Measurements from ENCODE around the gene SULT2A1.
"Not testable (repeated sequence)": the region's sequence is repeated elsewhere in the genome, so short reads cannot be mapped to it uniquely, and the experiment has no call there.

The SULT2A1 gene

DNA sequence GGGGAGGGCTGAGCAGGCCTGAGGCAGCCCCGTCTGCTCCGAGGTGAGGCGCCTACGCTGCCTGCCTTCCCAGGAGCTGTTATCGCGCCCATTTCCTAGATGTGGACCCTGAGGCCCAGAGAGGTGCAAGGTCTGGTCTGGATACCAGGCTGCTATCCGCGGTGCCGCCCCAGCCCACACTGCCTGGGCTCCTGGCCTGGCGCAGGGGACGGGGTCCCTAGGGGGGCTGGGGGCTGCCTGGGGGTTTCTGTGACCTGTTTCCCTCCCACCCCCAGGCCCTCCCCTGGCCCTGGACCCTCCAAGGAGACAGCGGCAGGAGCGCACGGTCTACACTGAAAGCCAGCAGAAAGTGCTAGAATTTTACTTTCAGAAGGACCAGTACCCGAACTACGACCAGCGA is 26.3 kb downstream of the SULT2A1 start:
- DNase-seq = not testable (repeated sequence)

DNA sequence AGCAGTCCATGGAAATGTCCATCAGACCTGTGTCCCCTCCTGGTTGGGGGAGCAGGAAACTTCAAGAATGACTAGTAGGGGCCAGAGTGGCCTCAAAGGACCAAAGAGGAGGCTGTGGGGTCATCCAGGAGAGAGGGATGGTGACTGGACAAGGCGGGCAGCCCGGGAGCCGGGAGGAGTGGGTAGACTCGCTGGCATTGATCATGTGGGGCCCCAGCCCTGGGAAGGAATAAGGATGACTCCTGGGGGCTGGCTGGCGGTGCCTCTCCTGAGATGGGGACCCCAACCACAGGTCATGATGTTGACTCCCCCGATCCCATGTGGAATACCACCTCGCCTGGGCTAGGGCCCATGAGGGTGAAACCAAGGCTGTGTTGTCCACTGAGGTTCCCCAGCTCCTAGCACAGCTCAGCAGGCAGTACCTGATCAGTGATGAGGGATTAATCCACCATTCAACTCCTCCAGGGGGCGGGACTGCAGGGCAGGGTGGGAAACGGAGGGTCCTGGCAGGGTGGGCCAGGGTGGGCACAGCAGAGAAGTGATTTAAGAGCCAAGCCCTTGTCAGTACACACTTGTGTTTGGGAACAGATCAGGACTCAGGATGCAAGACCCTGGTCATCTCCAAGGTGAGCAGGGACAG is 27.3 kb downstream of the SULT2A1 start, which contains the start of gene TPRX2:
Gene TPRX2, plus strand, starts transcription at position 590 of the 640 bp plus-strand sequence. Its CDS starts 12 bp downstream, at position 602.
- not testable (repeated sequence) for DNase-seq

DNA sequence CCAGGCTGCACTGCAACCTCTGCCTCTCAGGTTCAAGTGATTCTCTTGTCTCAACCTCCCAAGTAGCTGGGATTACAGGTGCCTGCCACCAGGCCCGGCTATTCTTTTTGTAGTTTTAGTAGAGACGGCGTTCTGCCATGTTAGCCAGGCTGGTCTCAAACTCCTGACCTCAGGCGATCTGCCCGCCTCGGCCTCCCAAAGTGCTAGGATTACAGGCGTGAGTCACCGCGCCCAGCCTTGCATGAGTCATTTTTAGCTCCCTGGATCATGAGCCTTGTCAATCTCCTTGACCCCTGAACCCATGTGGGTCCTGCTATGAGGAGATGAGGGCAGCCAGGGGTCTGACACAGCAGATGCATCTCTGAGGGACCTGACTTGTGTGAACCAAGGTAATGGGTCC is 27.9 kb downstream of the SULT2A1 start:
- not testable (repeated sequence) for DNase-seq

DNA sequence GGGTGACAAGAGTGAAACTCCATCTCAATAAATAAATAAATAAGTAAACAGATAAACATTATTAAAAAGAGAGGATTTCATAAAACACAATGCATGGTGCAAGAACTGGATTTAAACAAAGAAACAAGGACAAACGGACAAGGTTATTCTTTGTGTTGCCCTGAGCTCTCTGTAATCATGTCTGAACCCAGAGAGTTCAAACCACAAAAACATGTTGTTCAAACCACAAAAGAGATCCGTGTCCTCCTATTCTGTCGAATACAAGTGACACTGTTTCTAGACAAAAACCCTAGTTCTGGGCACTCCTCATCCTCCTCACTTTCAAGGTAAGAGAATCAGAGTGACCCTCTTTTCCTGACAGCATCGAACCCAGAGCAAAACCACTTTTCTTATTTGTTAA is 31.7 kb downstream of the SULT2A1 start:
- no peak for DNase-seq

DNA sequence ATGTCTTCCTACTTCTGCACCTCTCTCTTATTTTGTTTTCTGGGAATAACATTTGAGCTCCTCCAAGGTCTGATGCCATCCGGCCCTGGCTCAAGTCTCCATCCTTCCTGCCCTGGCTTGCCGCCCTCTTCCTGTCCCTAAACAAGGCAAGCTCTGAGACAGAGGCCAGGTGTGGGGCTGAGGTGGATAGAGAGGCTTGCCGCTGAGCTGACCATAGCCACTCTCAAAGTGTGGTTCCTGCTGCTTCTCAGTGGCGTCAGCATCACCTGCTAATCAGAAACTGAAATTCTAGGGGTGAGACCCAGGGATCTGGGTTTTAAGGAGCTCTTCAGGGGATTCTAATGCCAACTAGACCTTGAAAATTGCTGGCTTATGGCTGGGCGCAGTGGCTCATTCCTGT is 33.1 kb downstream of the SULT2A1 start:
- no peak for DNase-seq

DNA sequence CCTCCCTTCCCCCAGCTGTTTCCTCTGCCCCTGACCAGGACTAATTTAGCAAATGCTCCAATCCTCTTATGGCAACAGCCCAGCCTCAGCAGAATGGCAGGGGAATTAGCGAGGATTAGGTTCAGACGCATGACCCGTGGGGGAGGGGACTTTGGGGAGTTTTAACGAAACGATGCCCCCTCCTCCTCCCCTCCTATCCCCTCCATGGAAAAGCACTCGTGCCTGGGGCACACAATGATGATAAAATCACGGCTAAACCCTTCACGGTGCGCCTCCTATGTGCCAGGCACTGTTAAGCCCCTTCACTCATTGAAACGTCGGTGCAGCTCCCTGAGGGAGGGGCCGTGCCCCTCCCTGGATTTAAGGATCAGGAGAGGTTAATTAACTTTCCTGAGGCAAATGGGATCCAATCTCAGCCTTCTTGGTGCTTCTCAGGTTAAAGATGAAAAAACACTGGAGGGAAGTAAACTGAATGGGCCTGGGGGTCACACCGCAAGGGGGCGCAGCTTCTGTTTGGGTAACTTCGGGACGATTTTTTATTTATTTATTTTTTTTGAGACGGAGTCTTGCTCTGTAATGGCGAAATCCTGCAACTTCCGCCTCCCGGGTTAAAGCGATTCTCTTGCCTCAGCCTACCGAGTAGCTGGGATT is 37.2 kb downstream of the SULT2A1 start:
- DNase-seq = peak; percentile 52

DNA sequence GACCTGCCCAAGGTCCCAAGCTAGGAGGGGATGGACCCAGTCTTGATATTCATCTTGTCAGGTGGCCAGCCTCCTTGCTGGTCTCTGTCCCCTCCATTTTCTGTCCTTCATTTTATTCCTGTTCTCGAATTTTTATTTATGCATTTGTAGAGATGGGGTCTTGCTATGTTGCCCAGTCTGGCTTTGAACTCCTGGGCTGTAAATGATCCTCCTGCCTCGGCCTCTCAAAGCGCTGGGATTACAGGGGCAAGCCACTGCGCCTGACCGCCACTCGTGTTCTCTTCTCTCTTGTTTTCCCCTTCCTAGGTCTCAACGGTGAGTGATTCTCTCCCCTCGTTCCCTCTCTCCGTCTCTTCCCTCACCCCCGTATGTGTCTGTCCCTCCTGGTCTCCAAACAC is 37.7 kb downstream of the SULT2A1 start:
- DNase-seq = no peak

DNA sequence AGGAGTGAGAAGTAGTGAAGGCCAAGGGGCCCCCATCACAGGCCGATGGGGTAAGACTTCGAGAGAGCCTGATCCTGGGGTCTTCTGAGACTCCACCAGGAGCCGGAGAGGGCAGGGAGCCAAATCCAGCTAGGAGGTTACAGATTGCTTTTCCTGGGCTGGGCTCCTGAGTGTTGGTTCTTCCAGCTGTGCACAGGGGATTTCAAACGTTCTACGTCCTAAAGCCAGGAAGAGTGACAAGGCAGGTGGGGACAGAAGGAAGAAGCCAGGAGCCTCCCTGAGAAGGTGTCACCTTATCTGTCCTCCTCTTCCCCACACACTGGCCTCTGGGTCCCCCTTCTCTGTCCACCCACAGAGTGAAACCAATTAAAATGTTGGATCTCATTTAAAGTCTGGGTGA is 43.2 kb downstream of the SULT2A1 start:
- DNase-seq = no peak

DNA sequence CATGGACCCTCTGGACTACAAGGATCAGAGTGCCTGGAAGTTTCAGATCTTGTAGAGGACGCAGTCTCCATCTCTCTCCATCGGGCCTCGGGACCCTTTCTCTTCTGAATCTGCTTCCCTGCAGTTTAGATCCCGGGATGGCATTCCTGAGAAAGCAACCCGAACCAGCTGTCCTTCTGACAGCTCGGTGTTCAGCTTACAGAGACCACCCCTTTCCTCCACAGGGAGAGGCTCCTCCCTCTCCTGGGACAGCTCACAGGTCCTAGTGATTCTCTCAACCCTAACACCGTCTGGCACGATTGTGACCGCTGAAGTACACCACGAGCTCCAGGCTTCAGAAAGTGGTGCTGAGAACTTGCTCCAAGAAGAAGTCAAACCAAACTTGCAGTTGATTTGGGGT is 46.2 kb downstream of the SULT2A1 start:
- DNase-seq = no peak

DNA sequence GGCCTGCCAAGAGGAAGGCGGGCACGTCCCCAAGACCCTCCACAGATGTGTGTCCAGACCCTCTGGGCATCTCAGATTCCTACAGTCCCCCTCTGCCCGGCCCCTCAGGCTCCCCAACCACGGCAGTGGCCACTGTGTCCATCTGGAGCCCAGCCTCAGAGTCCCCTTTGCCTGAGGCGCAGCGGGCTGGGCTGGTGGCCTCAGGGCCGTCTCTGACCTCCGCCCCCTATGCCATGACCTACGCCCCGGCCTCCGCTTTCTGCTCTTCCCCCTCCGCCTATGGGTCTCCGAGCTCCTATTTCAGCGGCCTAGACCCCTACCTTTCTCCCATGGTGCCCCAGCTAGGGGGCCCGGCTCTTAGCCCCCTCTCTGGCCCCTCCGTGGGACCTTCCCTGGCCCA is 46.7 kb downstream of the SULT2A1 start:
- no peak for DNase-seq

DNA sequence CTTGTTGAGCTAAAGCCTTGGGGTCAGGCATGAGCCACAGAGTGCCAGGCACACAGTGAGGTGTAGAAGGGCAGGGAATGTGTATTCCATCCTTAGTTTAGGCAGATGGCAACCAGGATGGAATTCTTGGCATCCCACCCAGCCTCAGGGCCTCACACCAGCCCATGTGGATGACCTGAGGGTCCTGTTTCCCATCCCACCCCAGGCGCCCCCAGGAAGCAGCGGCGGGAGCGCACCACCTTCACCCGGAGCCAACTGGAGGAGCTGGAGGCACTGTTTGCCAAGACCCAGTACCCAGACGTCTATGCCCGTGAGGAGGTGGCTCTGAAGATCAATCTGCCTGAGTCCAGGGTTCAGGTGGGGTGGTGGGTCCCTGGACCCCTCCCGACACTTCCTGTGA is 50.1 kb downstream of the SULT2A1 start:
- DNase-seq = no peak

DNA sequence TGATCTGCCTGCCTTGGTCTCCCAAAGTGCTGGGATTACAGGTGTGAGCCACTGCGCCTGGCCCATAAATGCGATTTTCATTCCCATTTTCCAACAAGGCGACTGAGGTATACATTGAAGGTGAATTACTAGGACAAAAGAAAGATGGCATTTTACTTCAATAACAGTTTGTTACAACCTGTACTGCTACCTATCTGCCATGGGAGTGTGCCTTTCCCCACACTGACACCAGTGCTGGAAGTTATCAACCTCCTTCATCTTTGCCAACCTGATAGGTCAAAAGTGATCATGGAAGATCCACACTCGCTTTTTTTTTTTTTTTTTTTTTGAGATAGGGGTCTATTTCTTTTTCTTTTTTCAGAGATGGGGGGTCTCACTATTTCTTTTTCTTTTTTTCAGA is 53.4 kb downstream of the SULT2A1 start:
- no peak for DNase-seq

DNA sequence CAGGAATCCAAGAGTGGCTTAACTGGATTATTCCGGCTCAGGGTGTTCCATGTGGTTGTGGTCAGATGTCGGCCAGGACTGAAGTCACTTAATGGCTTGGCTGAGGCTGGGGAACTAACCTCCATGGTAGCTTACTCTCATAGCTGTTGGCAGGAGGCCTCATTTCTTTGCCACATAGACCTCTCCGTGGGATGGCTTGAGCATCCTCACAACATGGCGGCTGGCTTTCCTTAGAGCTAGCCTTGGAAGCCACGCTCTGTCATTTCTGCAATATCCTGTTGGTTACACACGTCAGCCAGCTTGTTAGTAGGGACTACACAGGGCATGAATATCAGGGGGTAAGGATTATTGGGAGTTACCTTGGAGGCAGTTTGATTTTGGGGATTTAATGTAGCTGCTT is 59.3 kb downstream of the SULT2A1 start:
- DNase-seq = no peak

DNA sequence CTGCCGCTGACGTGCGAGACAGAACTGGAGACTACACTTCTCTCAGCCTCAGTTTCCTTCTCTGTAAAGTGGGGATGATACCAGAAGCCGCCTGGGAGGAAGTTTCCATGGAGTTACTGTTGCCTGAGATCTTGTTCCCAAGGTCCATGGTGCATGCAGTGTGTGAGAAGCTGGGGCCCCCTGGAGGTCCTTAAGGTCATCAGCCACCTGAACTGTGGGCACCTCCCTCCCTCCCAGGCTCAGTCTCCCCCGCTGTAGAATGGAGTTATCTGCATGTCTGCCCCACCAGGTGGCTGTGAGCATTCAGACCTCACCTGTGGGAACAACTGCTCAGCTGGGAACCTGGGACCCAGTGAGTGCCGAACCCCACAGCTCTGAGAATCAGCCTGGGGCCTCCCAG is 61.7 kb downstream of the SULT2A1 start:
- no peak for DNase-seq

DNA sequence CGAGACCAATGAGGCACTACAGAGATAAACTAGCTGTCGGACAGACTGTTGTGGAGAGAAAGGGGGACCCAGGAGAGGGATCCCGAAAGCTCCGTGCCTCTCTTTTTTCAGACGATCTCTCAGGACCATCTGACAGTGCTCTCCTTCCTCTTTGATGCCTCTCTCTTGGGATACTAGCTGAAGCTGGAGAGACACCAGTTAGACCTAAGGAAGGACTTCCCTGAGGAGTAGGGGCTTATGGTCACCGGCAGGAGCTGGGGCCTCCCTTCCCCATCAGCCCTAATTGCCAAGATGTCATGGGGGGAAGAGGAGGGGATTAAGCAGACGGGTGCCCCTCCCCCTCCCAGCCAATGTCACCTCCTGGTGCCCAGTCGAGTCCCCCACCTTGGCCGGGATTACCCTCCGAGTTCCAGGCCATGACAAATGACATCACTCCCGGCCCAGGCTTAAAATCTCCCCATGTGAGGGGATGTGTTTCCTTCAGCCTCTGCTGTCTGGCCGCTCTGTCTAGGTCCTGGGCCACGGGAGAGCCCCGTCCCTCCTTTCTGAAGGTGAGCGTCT is 64.6 kb downstream of the SULT2A1 start, which contains the start of gene CRX:
Gene CRX, plus strand, starts transcription at position 478 of the 561 bp plus-strand sequence. CDS start 12,507 bp downstream, outside the sequence.
- DNase-seq = no peak
